COLO668 (cell line): Measurements from ENCODE around the gene IER5L.
"Not testable (repeated sequence)": the region's sequence is repeated elsewhere in the genome, so short reads cannot be mapped to it uniquely, and the experiment has no call there.

Experiments used
- DNase-seq: peaks from one replicate; lab custom pipeline; 2025; ENCODE audit not compliant: unreplicated experiment; lab: John Stamatoyannopoulos, UW

IER5L gene

GRCh38 chr9:129140397-129141065, 37.5 kb downstream of the IER5L start:
- peak; percentile 31 for DNase-seq

- DNase-seq = peak; percentile 78
Observed at GRCh38 chr9:129139993-129140396, 38.1 kb downstream of the IER5L start.

GRCh38 chr9:129139233-129139992, 38.6 kb downstream of the IER5L start:
- DNase-seq = peak; percentile 75

- no peak for DNase-seq
Observed at GRCh38 chr9:129138476-129139232, 39.4 kb downstream of the IER5L start.

- DNase-seq = no peak
Observed at GRCh38 chr9:129138144-129138462, 40.0 kb downstream of the IER5L start.

GRCh38 chr9:129137292-129138143, 40.5 kb downstream of the IER5L start:
- no peak for DNase-seq

GRCh38 chr9:129136446-129137035, 41.5 kb downstream of the IER5L start:
- no peak for DNase-seq

GRCh38 chr9:129135476-129135875, 42.6 kb downstream of the IER5L start:
- no peak for DNase-seq

GRCh38 chr9:129133082-129133481, 45.0 kb downstream of the IER5L start:
- no peak for DNase-seq

- DNase-seq = peak; percentile 53
Observed at GRCh38 chr9:129131300-129132145, 46.5 kb downstream of the IER5L start.

GRCh38 chr9:129130791-129131190, 47.3 kb downstream of the IER5L start:
- no peak for DNase-seq

GRCh38 chr9:129130271-129130670, 47.8 kb downstream of the IER5L start:
- not testable (repeated sequence) for DNase-seq

- DNase-seq = no peak
Observed at GRCh38 chr9:129128689-129129088, 49.4 kb downstream of the IER5L start.

- DNase-seq = no peak
Observed at GRCh38 chr9:129126749-129127618, 51.1 kb downstream of the IER5L start.
